Measurements from ENCODE around the gene LRRC26. TPM values are rescaled to one million over a fixed set of nuclear protein-coding genes. Genes with fewer than 3 reads are reported as not detected.

The LRRC26 gene
- total and polyA plus RNA-seq, 2 experiments from 2014 or later, result not detected

DNA sequence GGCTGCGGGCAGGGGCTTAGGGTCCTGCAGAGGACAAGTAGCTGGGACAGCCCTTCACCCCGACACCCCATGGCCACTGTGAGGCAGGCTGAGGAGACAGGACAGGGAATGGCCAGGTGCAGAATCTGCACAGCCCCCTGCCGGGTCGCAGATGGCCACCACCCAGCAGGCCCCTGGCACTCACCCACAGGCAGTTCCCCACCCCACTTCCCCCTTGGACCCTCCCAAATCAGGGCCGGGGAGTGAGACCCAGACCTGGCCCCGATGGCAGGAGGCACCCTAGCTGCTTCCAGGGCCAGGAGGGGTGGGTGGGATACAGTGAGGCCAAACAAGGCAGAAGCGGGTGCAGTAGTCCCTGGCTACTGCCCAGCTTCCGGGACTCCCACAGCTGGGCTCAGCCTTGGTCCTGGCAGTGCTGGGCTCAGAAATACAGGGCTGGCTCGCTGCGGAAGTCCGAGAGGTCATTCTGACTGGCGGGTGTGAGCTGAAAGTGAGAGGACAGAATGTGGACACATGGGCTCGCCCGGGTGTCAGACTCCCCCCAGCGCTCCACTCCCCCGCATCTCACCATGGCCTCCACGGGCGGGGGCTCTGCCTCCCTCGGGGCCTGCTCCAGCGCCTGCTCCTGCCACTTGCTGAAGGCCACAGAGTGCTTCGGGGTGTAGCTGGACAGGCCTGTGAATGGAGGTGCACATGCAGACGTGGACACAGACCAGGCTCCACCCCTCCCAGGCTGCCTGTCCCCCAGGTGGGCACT, 22.0 kb upstream of the LRRC26 start:
- H3K4me2 ChIP-seq (ENCODE audit: unreplicated experiment), result no peak overlapping the region
- H3K4me3 ChIP-seq, result no peak overlapping the region
- H3K9me3 ChIP-seq (ENCODE audit: low read depth), result no peaks in the 10 kb centered on the region
- in situ Hi-C loops (cut with MboI), result no loop called here
- peaks cover 83% of the 10 kb centered on the region for H3K79me2 ChIP-seq (ENCODE audit: insufficient read depth)
- 82 to 86% methylated on average over 12 to 22 of the region's 22 CpGs for WGBS, 2 experiments (ENCODE audit: low coverage in 1 of 2, low lambda C conversion rate in 2 of 2, missing lambda C conversion rate in 2 of 2)
- no peak overlapping the region for H3K9ac ChIP-seq
- peaks cover 10% of the 10 kb centered on the region for H3F3A ChIP-seq (ENCODE audit: insufficient read depth)
- no peaks in the 10 kb centered on the region for H3K9me2 ChIP-seq (ENCODE audit: insufficient read depth)
- no peaks in the 10 kb centered on the region for H3K27me3 ChIP-seq (replicated peaks; ENCODE audit: insufficient read depth)
- no peak for TF ChIP-seq EZH2phosphoT487 (IDR thresholded peaks at IDR 0.05; ENCODE audit: insufficient read depth, low read depth)
- no peak for TF ChIP-seq EZH2 (IDR thresholded peaks at IDR 0.05; ENCODE audit: insufficient read depth, poor library complexity, severe bottlenecking)
- no peak overlapping the region for H3K27ac ChIP-seq
- no peak for DNase-seq
- peaks cover 12% of the 10 kb centered on the region for H3K4me1 ChIP-seq (ENCODE audit: insufficient read depth)
- H4K20me1 ChIP-seq (ENCODE audit: insufficient read depth), result no peaks in the 10 kb centered on the region
- no peaks in the 10 kb centered on the region for H3K36me3 ChIP-seq (ENCODE audit: low read depth)
- H2AFZ ChIP-seq, result no peak overlapping the region

DNA sequence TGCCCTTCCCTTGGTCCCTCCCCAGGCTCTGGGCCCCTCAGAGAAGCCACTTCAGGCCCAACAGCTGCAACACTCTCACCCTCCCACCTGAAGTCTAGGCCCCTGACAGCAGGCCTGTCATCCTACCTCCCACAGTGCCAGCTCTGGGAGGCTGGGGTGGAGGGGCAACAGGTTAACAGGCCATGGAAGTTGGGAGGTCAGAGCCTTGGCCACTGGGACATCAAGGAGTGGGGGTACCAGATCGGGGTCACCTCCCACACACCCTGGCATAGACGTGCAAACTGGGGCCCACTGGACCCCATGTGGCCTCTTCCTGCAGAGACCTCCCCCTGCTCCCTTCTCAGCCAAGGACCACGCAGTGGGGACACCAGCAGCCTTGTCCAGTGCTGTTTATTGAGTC, 21.4 kb upstream of the LRRC26 start:
- H2AFZ ChIP-seq, result no peak overlapping the region
- peaks cover 83% of the 10 kb centered on the region for H3K79me2 ChIP-seq (ENCODE audit: insufficient read depth)
- no peaks in the 10 kb centered on the region for H4K20me1 ChIP-seq (ENCODE audit: insufficient read depth)
- peaks cover 16% of the 10 kb centered on the region for H3K4me1 ChIP-seq (ENCODE audit: insufficient read depth)
- no peak overlapping the region for H3K4me3 ChIP-seq
- no peak overlapping the region for H3K27ac ChIP-seq
- no peaks in the 10 kb centered on the region for H3K9me3 ChIP-seq (ENCODE audit: low read depth)
- peaks cover 10% of the 10 kb centered on the region for H3F3A ChIP-seq (ENCODE audit: insufficient read depth)
- WGBS, 2 experiments (ENCODE audit: low coverage in 1 of 2, low lambda C conversion rate in 2 of 2, missing lambda C conversion rate in 2 of 2), result 51 to 56% methylated on average over 3 of the region's 3 CpGs
- TF ChIP-seq EZH2 (IDR thresholded peaks at IDR 0.05; ENCODE audit: insufficient read depth, poor library complexity, severe bottlenecking), result no peak
- no peak for TF ChIP-seq EZH2phosphoT487 (IDR thresholded peaks at IDR 0.05; ENCODE audit: insufficient read depth, low read depth)
- no peaks in the 10 kb centered on the region for H3K36me3 ChIP-seq (ENCODE audit: low read depth)
- in situ Hi-C loops (cut with MboI), result no loop called here
- H3K9ac ChIP-seq, result no peak overlapping the region
- no peak overlapping the region for H3K4me2 ChIP-seq (ENCODE audit: unreplicated experiment)
- H3K27me3 ChIP-seq (replicated peaks; ENCODE audit: insufficient read depth), result no peaks in the 10 kb centered on the region
- no peak for DNase-seq
- H3K9me2 ChIP-seq (ENCODE audit: insufficient read depth), result no peaks in the 10 kb centered on the region

DNA sequence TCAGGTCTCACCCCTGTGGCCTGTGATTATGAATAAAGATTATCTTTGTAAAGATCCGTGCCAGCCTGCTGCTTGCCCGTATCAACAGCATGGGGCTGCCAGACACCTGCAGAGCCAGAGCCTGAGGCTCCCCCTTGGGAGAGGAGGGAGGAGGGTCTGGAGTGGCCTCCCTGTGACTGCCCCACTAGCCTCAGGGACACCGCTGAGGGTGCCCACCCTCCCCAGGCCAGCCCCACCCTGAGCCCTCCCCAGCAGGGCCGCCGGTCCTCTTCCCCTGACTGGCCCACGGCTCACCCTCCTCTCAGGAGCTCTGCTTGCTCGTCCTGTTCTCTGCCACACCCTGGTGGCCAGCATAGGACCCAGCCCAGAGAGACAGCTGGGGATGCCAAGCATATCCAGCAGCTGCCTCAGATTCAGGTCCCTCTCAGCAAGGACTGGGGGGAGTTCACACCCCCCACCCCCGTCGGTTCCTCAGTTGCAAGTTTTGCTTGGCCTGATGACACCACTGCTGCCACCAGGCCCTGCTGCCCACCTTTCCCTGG, 20.5 kb upstream of the LRRC26 start:
- Histone ChIP-seq H3K4me2 (ENCODE audit: unreplicated experiment) (peak overlapping the region; percentile 93), H3K36me3 (ENCODE audit: low read depth) (no peaks in the 10 kb centered on the region), H3K9me2 (ENCODE audit: insufficient read depth) (no peaks in the 10 kb centered on the region), H3K9me3 (ENCODE audit: low read depth) (no peaks in the 10 kb centered on the region), H2AFZ (no peak overlapping the region), H3K27ac (peak overlapping the region; percentile 93), H3F3A (ENCODE audit: insufficient read depth) (peaks cover 10% of the 10 kb centered on the region), H3K79me2 (ENCODE audit: insufficient read depth) (peaks cover 87% of the 10 kb centered on the region), H3K9ac (peak overlapping the region; percentile 93), H3K4me1 (ENCODE audit: insufficient read depth) (peaks cover 16% of the 10 kb centered on the region), H3K4me3 (no peak overlapping the region; the same call in 1 of the 2 replicates), H4K20me1 (ENCODE audit: insufficient read depth) (no peaks in the 10 kb centered on the region), H3K27me3 (replicated peaks; ENCODE audit: insufficient read depth) (no peaks in the 10 kb centered on the region)
- no peak for TF ChIP-seq EZH2phosphoT487 (IDR thresholded peaks at IDR 0.05; ENCODE audit: insufficient read depth, low read depth)
- TF ChIP-seq EZH2 (IDR thresholded peaks at IDR 0.05; ENCODE audit: insufficient read depth, poor library complexity, severe bottlenecking), result no peak
- DNase-seq, result no peak
- WGBS, 2 experiments (ENCODE audit: low coverage in 1 of 2, low lambda C conversion rate in 2 of 2, missing lambda C conversion rate in 2 of 2), result 67 to 74% methylated on average over 7 to 8 of the region's 9 CpGs
- in situ Hi-C loops (cut with MboI), result no loop called here

DNA sequence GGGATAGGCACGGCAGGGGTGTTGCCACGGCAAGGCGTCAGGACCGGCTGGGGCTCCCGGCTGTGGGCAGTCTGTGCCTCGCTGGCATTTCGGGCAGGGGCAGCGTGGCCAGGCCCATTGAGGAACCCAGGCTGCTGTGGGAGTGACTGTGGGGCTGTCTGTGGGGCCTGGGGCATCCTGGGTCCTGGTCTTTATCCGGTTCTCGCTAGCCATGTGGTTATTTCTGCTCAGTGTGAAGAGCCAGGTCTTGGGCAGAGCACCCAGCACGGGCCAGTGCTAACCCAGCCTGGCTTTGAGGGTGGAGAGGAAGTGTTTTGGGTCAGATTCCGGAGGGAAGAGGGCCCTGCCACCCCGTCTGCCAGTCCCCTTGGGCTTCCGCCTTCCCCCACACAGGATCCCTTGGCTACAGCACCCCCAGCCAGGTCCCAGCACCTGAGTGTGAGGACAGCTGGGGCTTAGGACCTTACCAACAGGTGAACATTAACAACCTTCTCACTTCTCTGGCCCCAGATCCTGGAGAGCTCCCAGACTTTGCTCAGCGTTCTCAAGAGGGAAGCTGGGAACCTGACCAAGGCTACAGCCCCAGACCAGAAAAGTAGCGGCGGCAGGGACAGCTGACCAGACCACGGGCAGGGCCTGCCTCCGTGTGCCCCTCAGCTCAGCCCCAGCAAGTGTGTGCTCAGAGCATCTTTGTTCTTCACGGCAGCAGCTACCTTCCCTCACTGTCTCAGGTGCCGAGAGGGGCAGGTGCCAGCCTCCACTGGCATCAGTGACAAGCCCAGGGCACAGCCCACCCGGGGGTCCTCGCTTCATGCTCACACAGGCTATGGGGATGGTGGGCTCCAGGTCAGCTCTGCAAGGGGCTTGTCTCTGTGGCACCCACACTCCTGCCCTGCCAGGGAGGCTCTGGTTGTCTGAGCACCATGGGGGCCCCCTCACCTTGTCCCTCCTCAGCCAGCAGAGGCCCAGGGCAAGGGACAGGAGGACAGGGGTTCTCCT, 19.7 kb upstream of the LRRC26 start:
- H3K9me3 ChIP-seq (ENCODE audit: low read depth), result no peaks in the 10 kb centered on the region
- no peaks in the 10 kb centered on the region for H3K36me3 ChIP-seq (ENCODE audit: low read depth)
- no peaks in the 10 kb centered on the region for H3K9me2 ChIP-seq (ENCODE audit: insufficient read depth)
- H3K79me2 ChIP-seq (ENCODE audit: insufficient read depth), result peaks cover 83% of the 10 kb centered on the region
- peak overlapping the region; percentile 93 for H3K9ac ChIP-seq
- H2AFZ ChIP-seq, result peak overlapping the region; percentile 20; the same call in 1 of the 2 replicates
- peak; percentile 15 for DNase-seq
- H3K27ac ChIP-seq, result peak overlapping the region; percentile 93
- 31 to 37% methylated on average over 20 to 23 of the region's 23 CpGs for WGBS, 2 experiments (ENCODE audit: low coverage in 1 of 2, low lambda C conversion rate in 2 of 2, missing lambda C conversion rate in 2 of 2)
- H3K4me2 ChIP-seq (ENCODE audit: unreplicated experiment), result peak overlapping the region; percentile 93
- no peaks in the 10 kb centered on the region for H4K20me1 ChIP-seq (ENCODE audit: insufficient read depth)
- no peaks in the 10 kb centered on the region for H3K27me3 ChIP-seq (replicated peaks; ENCODE audit: insufficient read depth)
- H3K4me1 ChIP-seq (ENCODE audit: insufficient read depth), result peaks cover 16% of the 10 kb centered on the region
- peak overlapping the region; percentile 83 for H3K4me3 ChIP-seq
- in situ Hi-C loops (cut with MboI), result no loop called here
- peaks cover 10% of the 10 kb centered on the region for H3F3A ChIP-seq (ENCODE audit: insufficient read depth)
- TF ChIP-seq EZH2phosphoT487 (IDR thresholded peaks at IDR 0.05; ENCODE audit: insufficient read depth, low read depth) (no peak), EZH2 (IDR thresholded peaks at IDR 0.05; ENCODE audit: insufficient read depth, poor library complexity, severe bottlenecking) (no peak)

Data from GM23248 (cell line).